GM12891 (cell line): ENCODE measurements around the gene ARL13A.

Experiments
- PAX5 ChIP-seq: IDR thresholded peaks from 2 replicates; pipeline ENCODE4 v1.6.1; 2011; ENCODE audit warnings: low read length, moderate library complexity, mild to moderate bottlenecking; ENCODE audit not compliant: insufficient read depth, severe bottlenecking
- POLR2A ChIP-seq: IDR thresholded peaks from 2 replicates; pipeline ENCODE4 v1.6.1; 2011; ENCODE audit warnings: low read depth, low read length, control low read depth
- POLR2AphosphoS5 ChIP-seq: IDR thresholded peaks from 2 replicates; pipeline ENCODE4 v1.6.1; 2011; ENCODE audit warnings: low read depth, low read length, control low read depth
- POU2F2 ChIP-seq: IDR thresholded peaks from 2 replicates; pipeline ENCODE4 v1.6.1; 2011; ENCODE audit warnings: low read depth, mild to moderate bottlenecking, control low read depth, low read length, moderate library complexity
- TAF1 ChIP-seq: IDR thresholded peaks from 2 replicates; pipeline ENCODE4 v1.6.1; 2011; ENCODE audit warnings: low read depth, low read length, control low read depth

DNA sequence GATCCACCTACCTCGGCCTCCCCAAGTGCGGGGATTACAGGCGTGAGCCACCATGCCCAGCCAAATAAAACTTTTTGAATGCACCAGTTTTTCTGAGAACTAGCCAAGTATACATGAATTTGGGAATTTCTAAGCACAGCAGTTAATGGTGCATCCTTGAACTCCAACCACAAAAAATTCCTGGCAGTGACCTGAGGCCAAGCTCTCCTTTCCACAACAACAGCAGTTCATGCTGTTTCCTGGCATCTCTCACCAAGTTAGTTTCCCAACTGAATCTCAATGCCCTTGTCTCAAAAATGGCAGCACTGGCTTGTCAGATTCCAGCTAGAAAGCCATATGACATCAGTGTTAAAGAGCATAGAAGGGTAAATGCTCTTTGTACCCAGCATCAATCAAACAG lies 24.9 kb upstream of the ARL13A start:
- no peak for TF ChIP-seq POLR2AphosphoS5
- TF ChIP-seq POLR2A = no peak
- no peak for TF ChIP-seq POU2F2
- TF ChIP-seq TAF1 = no peak
- TF ChIP-seq PAX5 = no peak
